A549 (cell line): ENCODE results near the gene GRK5.

Source experiments
- BHLHE40 ChIP-seq: IDR thresholded peaks from 2 replicates; pipeline ENCODE4 v1.6.1; 2012; ENCODE audit warnings: low read depth, low read length, inconsistent platforms
- CTCF ChIP-seq: fragments of >200 bp; sonication (Bioruptor Twin); formaldehyde crosslinking; IDR thresholded peaks from 3 replicates; pipeline ENCODE4 v1.5.1; 2016
- FOSB ChIP-seq: fragments of 250-450 bp; sonication (Bioruptor Pico); IDR thresholded peaks from 2 replicates; pipeline ENCODE4 v1.5.0; 2020; ENCODE audit warnings: mild to moderate bottlenecking, moderate library complexity
- POLR2A ChIP-seq: IDR thresholded peaks from 2 replicates; pipeline ENCODE4 v1.6.1; 2012; ENCODE audit warnings: mild to moderate bottlenecking, low read length
- POLR2AphosphoS2 ChIP-seq: conservative IDR thresholded peaks from 2 replicates; pipeline ENCODE4 v1.6.1; 2012; ENCODE audit warnings: low read length, improper control_type of control experiment, inconsistent platforms
- RAD21 ChIP-seq, 2 experiments: fragments of >200 bp in 1 of 2; sonication (Bioruptor Twin) in 1 of 2; formaldehyde crosslinking in 1 of 2; IDR thresholded peaks in 1 of 2; conservative IDR thresholded peaks in 1 of 2; 2 replicates in 1 of 2; 3 replicates in 1 of 2; pipeline ENCODE4 v1.6.1; 2012 to 2018; ENCODE audit warnings: inconsistent platforms in 1 of 2
- TF ChIP-seq, protein P1 (sequence below): IDR thresholded peaks from 2 replicates; pipeline ENCODE4 v1.6.1; 2012

GRCh38 chr10:119302591-119303253 lies 95.4 kb downstream of the GRK5 start:
- TF ChIP-seq CTCF, result no peak
- TF ChIP-seq, protein P1, sequence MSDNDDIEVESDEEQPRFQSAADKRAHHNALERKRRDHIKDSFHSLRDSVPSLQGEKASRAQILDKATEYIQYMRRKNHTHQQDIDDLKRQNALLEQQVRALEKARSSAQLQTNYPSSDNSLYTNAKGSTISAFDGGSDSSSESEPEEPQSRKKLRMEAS, result no peak
- no peak for TF ChIP-seq POLR2AphosphoS2
- TF ChIP-seq POLR2A, result no peak
- no peak for TF ChIP-seq FOSB (CRISPR knock-in tag)
- TF ChIP-seq RAD21 (conservative IDR thresholded peaks at IDR 0.05 in 1 of 2, IDR thresholded peaks at IDR 0.05 in 1 of 2), result no peak
- no peak for TF ChIP-seq BHLHE40
